NK-92 (cell line): Measurements from ENCODE around the gene CEL.

Experiments used
- DNase-seq: peaks from one replicate; lab custom pipeline; 2025; ENCODE audit not compliant: unreplicated experiment; lab: John Stamatoyannopoulos, UW

Gene CEL

GRCh38 chr9:133115604-133116345, 54.0 kb downstream of the CEL start:
- DNase-seq, result no peak

GRCh38 chr9:133116346-133117231, 54.8 kb downstream of the CEL start:
- DNase-seq, result no peak

- DNase-seq, result no peak
These were observed 55.7 kb downstream of the CEL start for GRCh38 chr9:133117271-133118178.

- no peak for DNase-seq
These were observed 56.4 kb downstream of the CEL start for GRCh38 chr9:133118179-133118520.

- DNase-seq, result no peak
These were observed 56.8 kb downstream of the CEL start for GRCh38 chr9:133118568-133118967.

GRCh38 chr9:133119103-133119845, 57.5 kb downstream of the CEL start:
- no peak for DNase-seq

GRCh38 chr9:133119846-133120500, 58.2 kb downstream of the CEL start:
- DNase-seq, result no peak

- DNase-seq, result no peak
These were observed 58.9 kb downstream of the CEL start for GRCh38 chr9:133120501-133121197.
